Stimulated activated CD4-positive, alpha-beta T cell treated with anti-CD3 and anti-CD28 coated beads, Interleukin-15, amount 100 ng/mL, for 1 hour (primary cell): ENCODE measurements around the gene GFRA3.
"Not testable (repeated sequence)": the region's sequence is repeated elsewhere in the genome, so short reads cannot be mapped to it uniquely, and the experiment has no call there.

ENCODE experiments used
- DNase-seq, 2 donors: peaks; one replicate each; pipeline ENCODE4 v3.0.0-alpha.2; 2020; ENCODE audit warnings: low read depth in 1 of 2, low spot score in 1 of 2

Gene GFRA3

DNA sequence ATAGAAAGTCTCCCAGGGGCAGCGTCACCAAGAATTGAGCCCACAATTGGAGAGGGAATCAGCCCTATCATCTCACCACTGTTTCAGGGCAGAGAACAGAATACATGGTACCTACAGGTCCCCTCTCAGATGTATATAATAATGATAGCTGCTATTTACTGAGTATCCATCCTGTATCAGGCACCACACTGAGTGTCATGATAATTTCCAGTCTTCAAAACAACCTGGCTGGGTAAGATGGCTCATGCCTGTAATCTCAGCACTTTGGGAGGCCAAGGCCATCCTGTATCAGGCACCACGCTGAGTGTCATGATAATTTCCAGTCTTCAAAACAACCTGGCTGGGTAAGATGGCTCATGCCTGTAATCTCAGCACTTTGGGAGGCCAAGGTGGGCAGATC, 26.6 kb downstream of the GFRA3 start:
- not testable (repeated sequence) for DNase-seq

DNA sequence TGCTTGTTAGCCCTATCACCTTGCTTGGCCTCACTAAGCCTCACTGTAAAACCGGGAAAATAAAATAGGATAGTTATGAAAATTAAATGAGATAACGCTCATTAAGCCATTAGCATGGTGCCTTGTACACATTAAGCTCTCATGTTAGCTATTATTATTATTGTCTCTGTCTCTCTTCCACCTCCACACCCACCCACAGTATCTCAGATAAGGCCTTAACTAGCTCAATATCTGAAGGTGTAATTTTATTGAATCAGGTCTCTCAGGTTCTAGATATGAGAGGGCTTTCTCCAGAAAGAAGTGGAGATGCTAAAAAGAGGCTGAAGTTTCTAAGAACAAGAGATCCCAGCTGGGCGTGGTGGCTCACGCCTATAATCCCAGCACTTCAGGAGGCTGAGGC, 27.6 kb downstream of the GFRA3 start:
- DNase-seq: no peak

DNA sequence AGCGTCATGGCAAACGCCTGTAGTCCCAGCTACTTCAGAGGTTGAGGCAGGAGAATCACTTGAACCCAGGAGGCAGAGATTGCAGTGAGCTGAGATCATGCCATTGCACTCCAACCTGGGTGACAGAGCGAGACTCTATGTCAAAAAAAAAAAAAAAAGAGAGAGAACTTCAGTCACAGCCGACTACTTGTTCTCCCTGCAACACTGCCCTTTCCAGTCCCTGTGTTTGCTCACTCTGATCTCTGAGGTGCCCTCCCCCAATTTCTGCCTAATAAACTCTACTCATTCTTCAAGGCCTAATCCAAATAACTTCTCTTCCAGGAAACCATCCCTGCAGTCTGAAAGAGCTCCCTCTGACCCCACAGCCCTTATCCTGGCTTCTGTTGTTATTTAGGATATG, 28.1 kb downstream of the GFRA3 start:
- DNase-seq: no peak

DNA sequence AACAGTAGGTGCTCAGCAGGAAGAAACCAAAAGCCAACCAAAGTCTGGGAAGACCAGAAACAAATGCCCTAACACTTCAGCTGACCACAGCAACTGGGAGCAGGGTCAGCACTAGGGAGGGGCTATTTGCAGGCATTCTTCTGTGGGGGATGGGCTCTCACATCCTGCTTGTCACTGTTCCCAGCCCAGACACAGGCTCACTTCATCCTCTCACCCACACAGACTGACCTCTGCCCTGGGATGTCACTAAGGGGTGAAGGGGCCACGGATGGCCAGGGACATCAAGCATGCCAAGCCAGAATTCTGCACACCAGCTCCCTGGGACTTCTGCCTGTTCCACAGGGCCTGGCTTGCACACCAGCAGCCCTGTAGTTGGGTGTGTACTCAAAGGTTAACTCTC, 28.7 kb downstream of the GFRA3 start:
- no peak for DNase-seq

DNA sequence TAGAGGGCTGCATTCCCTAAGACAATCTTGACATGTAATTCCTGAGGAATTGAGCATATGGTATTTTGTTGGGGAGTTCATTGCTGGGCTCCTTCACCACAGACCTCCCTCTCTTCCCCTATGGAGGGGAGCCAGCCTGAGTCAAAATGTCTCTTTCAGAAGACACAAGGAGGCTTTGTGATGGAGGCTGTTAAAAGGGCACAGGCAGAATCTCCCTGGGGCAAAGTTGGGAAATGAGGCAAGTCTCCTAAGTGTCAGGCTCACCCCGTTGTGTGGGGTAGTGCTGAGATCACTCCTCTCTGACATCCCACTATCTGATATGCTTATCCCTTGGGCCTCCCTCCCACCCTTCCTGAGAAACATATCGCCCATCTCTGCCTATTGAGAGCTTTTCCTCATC, 30.6 kb downstream of the GFRA3 start:
- DNase-seq: no peak

DNA sequence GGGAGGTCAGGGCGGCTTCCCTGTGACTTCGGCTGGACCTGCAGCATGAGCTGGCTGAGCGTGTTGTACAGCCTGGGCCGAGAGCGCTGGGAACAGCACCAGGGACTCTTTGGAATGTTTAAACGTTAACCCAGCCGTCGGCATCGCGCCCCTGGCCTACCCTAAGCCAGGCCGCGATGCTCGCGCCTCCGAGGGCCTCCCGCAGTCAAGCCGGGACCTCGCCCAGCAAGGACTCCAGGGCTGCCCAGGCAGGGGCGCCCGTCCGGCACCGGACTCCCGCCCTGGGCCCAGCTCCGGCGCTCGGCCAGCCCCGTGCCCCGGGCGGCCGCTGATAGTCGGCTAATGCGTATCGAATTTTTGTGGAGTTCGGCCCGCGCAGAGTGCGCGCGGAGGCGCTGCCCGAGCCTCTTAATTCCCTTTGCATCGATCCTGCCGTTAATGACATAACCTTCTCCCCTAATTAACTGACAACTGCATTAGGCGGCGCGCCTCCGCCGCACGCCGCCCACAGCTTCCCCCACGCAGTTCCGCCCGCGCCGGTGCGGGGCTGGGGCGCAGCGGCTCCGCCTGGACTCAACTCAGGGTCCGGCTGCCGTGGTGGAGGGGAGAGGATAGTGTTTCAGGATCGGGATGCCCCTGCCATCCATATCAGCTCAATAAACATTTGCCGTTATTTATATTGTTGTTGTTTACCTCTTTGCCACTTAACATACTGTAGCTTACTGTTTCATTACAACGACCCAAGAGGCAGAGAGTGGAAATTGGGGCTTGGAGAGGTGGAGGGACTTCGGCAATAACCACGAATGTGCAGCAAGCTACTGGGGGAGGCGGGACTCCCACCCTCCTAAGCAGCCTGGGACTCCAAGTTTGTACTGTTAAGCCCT, 32.5 kb downstream of the GFRA3 start:
- no peak for DNase-seq

DNA sequence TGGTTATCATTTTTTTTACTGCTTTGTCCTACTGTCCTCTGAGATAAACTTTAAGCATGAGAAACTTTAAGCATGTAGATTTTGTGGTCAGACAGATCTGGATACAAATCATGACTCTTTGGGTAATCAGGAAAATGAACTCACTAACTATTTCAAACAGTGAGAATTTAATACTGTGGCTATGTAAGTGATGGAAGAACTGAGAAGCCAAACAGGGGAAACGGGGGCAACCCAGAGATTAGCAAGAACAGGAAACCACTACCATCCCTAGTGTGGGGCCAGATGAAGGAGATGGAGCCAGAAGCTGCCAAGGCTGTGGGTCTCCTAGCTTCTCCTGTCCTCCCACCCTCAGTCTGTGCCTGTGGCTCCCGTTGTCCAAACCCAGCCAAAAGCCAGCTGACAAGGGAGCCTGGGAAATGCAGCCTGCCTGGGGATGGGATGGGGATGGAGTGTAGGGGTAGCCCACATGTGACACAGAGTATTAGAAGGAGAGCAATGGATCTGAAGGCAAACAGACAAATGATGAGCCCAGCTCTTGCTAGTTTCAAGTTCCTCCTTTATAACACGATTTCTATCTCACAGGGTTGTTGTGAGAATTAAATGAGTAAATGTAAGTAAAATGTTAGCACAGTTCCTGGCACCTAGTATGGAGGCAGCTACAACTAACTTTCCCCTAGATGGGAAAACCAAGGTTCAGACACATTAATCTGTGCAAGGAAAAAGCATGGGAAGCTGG, 33.6 kb downstream of the GFRA3 start:
- no peak for DNase-seq

DNA sequence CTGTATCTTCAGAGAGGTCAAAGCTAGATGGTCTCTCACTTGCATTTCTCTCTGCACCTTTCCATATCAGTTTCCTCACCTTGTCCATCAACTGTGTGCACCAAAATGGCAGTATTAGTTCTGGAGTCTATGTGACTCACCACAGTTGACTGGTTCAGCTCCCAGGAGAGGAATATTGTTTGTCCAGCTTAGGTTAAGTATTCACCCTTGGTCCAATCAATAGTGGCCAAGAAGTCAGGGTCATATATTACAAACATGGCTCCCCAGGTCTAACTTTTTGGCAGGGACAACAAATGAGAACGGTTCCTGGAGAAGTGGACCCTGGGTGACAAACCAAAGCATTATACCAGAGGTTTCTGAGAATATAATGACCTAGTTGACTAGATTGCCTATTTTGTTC, 36.4 kb downstream of the GFRA3 start:
- DNase-seq: no peak

DNA sequence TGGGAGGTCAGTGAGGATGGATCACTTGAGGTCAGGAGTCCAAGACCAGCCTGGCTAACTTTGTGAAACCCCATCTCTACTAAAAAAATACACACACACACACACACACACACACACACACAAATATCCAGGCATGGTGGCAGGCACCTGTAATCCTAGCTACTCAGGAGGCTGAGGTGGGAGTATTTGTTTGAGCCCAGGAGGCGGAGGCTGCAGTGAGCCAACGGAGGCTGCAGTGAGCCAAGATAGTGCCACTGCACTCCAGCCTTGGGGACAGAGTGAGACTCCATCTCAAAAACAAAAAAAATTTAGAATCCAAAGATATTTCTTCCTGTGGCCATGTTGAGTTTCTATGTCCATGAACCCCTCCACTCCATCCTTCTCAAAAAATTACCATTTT, 39.8 kb downstream of the GFRA3 start:
- DNase-seq: no peak

DNA sequence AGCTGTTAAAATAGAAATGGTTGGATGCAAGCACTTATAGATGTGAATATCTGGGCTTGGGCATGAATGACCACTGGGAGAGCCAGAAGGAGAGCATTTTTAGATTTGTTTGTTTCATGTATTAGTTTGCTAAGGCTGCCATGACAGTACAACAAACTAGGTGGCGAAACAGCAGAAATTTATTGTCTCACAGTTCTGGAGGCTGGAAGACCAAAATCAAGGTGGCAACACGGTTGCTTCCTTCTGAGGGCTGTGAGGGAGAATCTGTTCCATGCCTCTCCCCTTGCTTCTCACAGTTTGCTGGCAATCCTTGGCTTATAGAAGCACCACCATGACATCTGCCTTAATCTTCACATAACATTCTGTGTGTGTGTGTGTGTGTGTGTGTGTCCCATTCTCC, 41.1 kb downstream of the GFRA3 start:
- DNase-seq: no peak

DNA sequence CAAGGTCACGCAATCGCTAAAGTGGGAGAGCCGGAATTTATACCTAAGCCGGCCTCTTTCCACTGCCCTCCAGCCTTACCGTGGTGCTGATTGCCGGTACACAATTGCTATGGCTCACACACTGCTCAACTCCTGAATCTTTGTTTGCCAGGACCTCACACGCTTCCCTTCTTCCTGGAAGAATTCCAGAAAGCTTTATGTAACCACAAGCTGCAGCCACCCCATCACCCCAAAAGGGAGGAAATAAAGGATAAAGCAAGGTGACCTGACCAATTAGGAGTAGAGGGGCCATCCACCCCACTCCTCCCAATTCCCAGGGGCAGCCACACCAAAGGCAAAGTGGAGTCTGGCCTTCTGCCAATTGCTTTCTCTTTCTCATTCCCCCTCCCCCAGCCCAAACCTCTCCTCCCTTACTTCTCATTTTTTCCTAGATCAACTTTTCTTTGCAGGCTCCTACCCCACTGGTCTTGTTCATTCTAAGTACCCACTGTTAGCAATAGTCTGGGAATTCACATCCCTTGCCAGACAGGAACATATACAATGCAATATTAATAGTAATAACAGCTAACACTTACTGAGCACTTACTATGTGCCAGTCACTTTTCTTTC, 43.3 kb downstream of the GFRA3 start:
- no peak for DNase-seq

DNA sequence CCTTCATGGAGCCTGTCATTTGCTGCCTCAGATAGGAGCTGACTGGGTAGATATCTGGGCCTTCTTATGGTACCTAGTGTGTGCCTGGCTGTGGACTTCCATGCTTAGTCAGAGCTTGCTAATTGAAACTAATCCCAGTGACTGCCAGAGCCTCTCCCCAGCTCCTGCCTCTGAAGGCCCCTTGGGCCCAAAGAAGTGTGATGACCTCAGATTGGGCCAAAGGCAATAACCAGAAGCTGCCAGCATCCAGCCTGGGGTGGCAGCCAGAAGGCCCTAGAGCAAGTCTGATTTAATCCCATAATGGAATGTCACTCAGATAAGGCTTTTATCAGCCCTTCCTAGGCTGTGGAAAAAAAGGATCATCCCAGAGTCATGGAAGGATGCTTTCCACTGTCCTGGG, 44.2 kb downstream of the GFRA3 start:
- DNase-seq: no peak

DNA sequence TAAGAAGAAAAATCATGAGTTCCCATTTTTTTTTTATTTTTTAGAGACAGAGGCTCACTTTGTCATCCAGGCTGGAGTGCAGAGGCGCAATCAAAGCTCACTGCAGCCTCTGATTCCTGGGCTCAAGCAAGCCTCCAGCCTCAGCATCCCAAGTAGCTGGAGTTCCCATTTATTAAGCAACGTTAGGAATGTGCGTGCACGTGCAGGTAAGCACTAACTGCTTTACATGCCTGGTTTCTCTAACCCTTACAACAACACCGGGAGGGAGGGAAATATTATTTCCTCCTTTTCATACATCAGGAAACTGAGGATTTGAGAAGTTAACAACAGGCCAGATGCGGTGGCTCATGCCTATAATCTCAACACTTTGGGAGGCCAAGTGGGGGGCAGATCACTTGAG, 45.0 kb downstream of the GFRA3 start:
- no peak for DNase-seq

DNA sequence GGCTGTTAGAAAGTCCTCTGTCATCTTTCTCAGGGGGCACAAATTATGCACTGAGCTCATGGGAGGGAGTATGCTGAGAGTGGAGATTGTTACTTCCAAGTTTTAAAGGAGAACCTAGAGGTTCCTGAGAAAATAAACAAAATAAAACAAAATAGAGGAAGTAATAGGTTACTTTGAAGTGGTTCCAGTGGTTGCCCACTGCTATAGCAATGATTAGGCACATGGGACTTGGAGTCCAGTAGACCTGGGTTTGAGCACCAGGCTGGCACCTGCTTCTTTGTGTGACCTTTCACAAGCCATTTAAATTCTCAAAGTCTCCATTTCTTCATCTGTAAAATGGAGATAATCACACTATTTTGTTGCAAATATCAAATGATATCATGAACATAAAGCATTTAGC, 47.5 kb downstream of the GFRA3 start:
- DNase-seq: no peak

DNA sequence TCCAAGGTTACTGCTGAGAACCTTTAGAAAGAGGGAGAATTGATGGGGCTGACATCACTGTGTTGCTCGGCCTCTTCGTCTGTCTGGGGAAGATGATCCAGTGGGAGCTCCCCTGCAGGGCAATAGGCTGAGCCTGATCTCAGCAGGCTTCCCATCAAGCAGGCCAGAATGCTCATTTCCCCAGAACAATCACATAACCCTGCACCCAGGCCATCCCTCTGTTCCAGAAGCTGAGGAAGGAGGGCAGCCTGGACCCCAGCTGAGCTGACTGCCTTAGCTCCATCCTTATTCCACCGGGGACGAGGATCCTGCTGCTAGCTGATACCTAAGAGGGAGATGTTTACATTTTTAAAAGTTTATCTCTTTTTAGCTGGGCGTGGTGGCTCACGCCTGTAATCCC, 49.7 kb downstream of the GFRA3 start:
- no peak for DNase-seq

DNA sequence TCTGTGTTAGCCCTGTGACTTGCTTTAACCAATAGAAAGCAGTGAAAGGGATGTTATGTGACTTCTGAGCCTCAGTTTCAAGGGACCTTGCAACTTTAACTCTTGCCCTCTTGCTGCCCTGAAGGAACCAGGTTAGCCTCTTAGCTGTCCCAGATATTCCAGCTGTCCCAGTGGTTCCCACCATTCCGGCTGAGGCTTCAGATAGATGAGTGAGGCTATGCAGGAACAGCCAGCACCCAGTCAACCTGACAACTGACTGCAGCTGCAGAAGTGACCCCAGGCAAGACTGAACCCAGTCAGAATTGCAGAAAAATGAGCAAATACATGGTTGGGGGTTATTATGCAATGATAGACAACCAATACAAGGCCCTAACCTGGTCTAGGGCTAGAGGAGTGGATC, 50.9 kb downstream of the GFRA3 start:
- no peak for DNase-seq

DNA sequence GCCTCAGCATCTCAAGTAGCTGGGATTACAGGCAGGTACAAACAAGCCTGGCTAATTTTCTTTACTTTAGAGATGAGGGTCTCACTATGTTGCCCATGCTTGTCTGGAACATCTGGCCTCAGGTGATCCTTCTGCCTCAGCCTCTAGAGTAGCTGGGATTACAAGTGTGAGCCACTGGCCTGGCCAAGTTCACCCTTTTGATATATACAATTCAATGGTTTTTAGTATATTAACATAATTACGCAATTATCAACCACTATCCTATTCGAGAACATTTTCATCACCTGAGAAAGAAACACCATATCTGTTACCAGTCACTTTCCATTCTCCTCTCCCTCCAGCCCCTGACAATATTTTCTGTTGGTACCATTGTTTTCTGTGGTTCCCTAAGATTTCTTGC, 57.6 kb downstream of the GFRA3 start:
- DNase-seq: no peak

DNA sequence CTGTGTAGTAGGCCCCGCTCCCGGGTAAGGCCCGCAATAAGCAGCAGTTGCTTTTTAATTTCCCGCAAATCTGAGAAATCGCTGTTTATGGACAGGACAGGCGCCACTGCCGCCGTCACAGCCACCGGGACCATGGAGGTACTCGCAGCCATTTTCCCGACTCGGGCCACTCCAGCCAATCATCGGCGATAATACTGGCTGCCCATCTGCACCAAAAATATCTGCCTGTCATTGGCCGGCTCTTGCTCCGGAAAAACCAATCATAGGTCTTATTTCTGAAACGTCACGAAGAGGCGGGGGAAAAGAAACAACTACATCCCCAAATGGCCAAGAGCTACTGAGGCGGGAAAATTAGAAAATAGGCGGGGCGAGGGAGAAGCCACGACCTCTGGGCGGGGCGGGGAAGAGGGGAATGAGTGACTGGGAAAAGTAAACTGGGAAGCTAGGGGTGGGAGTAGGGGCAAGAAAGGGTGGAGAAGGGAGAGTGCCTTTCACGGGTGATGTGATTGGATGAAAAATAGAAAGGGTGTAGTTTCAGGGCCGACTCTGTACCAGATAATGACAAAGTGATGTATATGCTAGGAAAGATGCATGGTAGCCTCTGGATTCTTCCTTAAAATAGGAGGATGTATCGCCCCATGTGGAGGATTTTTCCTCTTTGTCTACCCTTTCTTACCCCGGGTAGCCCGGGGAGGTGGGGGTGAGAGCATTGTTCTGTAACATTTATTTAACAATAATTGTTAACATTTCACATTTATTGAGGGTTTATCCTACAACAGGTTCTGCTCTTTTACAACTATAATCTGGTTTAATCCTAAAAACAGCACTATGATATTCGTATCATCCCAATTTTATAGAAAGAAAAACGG, 61.0 kb downstream of the GFRA3 start, which contains the start of gene CDC23:
Gene CDC23 (minus strand): TSS at position 163 of the 869 bp plus-strand sequence. CDS start 11 bp downstream, at position 152.
- peak; percentile 70 to 74 for DNase-seq

DNA sequence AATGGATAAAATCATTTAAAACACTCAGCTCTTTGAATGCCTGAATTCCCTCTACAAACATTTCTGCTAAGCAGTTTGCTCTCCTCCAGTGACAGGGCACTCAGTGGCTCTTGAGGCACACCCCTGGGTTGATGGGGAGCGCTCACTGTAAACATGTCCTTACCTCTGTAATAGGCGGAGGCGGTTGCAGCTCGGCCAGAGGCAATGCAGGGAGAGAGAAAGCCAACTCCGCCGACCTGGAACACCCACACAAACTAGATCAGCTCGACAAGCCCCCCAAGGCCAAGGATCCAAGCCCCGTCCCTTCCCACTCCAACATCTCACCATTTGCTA, 61.6 kb downstream of the GFRA3 start:
- no peak for DNase-seq

DNA sequence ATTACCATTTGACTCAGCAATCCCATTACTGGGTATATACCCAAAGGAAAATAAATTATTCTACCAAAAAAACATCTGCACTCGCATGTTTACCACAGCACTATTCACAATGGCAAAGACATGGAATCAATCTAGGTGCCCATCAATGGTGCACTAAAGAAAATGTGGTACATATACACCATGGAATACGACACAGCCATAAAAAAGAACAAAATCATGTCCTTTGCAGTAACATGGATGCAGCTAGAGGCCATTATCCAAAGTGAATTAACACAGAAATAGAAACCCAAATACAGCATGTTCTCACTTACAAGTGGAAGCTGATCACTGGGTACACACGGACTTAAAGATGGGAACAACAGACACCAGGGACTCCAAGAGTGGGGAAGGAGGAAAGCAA, 63.4 kb downstream of the GFRA3 start:
- DNase-seq: no peak
